T-helper 2 cell (primary cell): ENCODE results near the gene TGM6.
A peak's percentile ranks its signal among the peaks of the same experiment; 100 is the strongest.
"Not testable (repeated sequence)": the region's sequence is repeated elsewhere in the genome, so short reads cannot be mapped to it uniquely, and the experiment has no call there.

Experiments
- DNase-seq, 5 experiments: peaks; one replicate each; pipeline versions ENCODE4 v3.0.0 to v3.0.0-alpha.2; 2012 to 2022

TGM6 gene

GRCh38 chr20:2400290-2400689 lies 19.6 kb downstream of the TGM6 start:
- DNase-seq, result no peak

GRCh38 chr20:2401527-2401926 lies 20.8 kb downstream of the TGM6 start:
- DNase-seq, result no peak

- no peak for DNase-seq
These were observed 21.7 kb downstream of the TGM6 start for GRCh38 chr20:2402271-2402980.

- DNase-seq, result no peak
These were observed 22.8 kb downstream of the TGM6 start for GRCh38 chr20:2403291-2404052.

GRCh38 chr20:2405693-2406065 lies 25.0 kb downstream of the TGM6 start:
- no peak for DNase-seq

- DNase-seq, result not testable (repeated sequence)
These were observed 26.7 kb downstream of the TGM6 start for GRCh38 chr20:2407355-2407754.

- no peak for DNase-seq
These were observed 27.4 kb downstream of the TGM6 start for GRCh38 chr20:2408111-2408510.

GRCh38 chr20:2416541-2417212 lies 36.0 kb downstream of the TGM6 start:
- no peak for DNase-seq

- no peak for DNase-seq
These were observed 36.5 kb downstream of the TGM6 start for GRCh38 chr20:2417213-2417541.

GRCh38 chr20:2418388-2418787 lies 37.7 kb downstream of the TGM6 start:
- DNase-seq, result no peak

- DNase-seq, result no peak
These were observed 39.8 kb downstream of the TGM6 start for GRCh38 chr20:2420510-2420909.

GRCh38 chr20:2421247-2421646 lies 40.5 kb downstream of the TGM6 start:
- DNase-seq, result no peak

- no peak for DNase-seq
These were observed 48.4 kb downstream of the TGM6 start for GRCh38 chr20:2429051-2429450.

GRCh38 chr20:2430538-2430937 lies 49.8 kb downstream of the TGM6 start:
- DNase-seq, result no peak

- DNase-seq, result no peak
These were observed 50.5 kb downstream of the TGM6 start for GRCh38 chr20:2431185-2431584.

- DNase-seq, result no peak
These were observed 66.1 kb downstream of the TGM6 start for GRCh38 chr20:2446845-2447244.

- peak in 1 of 5 experiments; percentile 74 for DNase-seq
These were observed 68.7 kb downstream of the TGM6 start for GRCh38 chr20:2449386-2449785.

- no peak for DNase-seq
These were observed 70.7 kb downstream of the TGM6 start for GRCh38 chr20:2451422-2451821.

- peak in 4 of 5 experiments; percentile 10 to 55 (median 47) for DNase-seq
These were observed 71.4 kb downstream of the TGM6 start for GRCh38 chr20:2451939-2452732.

- no peak for DNase-seq
These were observed 73.1 kb downstream of the TGM6 start for GRCh38 chr20:2453792-2454191.

- no peak for DNase-seq
These were observed 75.2 kb downstream of the TGM6 start for GRCh38 chr20:2455771-2456497.

GRCh38 chr20:2458919-2459499 lies 78.3 kb downstream of the TGM6 start:
- no peak for DNase-seq
